ENCODE measurements around the gene GPANK1.

GPANK1 gene

GRCh38 chr6:31636698-31637596, 27.9 kb downstream of the GPANK1 start:
- no peak for FAIRE-seq

- FAIRE-seq: no peak
Observed at GRCh38 chr6:31634969-31635575, 29.7 kb downstream of the GPANK1 start.

GRCh38 chr6:31634131-31634530, 30.7 kb downstream of the GPANK1 start:
- FAIRE-seq: no peak

GRCh38 chr6:31633447-31633846, 31.4 kb downstream of the GPANK1 start:
- FAIRE-seq: no peak

- FAIRE-seq: no peak
Observed at GRCh38 chr6:31632279-31632946, 32.4 kb downstream of the GPANK1 start.

GRCh38 chr6:31631681-31632278, 33.0 kb downstream of the GPANK1 start:
- no peak for FAIRE-seq

- no peak for FAIRE-seq
Observed at GRCh38 chr6:31631209-31631608, 33.6 kb downstream of the GPANK1 start.

- no peak for FAIRE-seq
Observed at GRCh38 chr6:31630177-31630934, 34.4 kb downstream of the GPANK1 start.

- FAIRE-seq: no peak
Observed at GRCh38 chr6:31629014-31629413, 35.8 kb downstream of the GPANK1 start.

GRCh38 chr6:31627690-31628287, 37.0 kb downstream of the GPANK1 start:
- FAIRE-seq: no peak

- FAIRE-seq: no peak
Observed at GRCh38 chr6:31626952-31627351, 37.8 kb downstream of the GPANK1 start.

GRCh38 chr6:31624070-31624469, 40.7 kb downstream of the GPANK1 start:
- no peak for FAIRE-seq

GRCh38 chr6:31622684-31623091, 42.1 kb downstream of the GPANK1 start:
- FAIRE-seq: no peak

GRCh38 chr6:31621991-31622390, 42.8 kb downstream of the GPANK1 start:
- no peak for FAIRE-seq

- no peak for FAIRE-seq
Observed at GRCh38 chr6:31621320-31621939, 43.4 kb downstream of the GPANK1 start.

- no peak for FAIRE-seq
Observed at GRCh38 chr6:31620586-31621319, 44.0 kb downstream of the GPANK1 start, which contains the start of gene PRRC2A. Gene PRRC2A (plus strand): TSS chr6:31620715. CDS start chr6:31622790, 2,075 bp downstream.

GRCh38 chr6:31619805-31620585, 44.8 kb downstream of the GPANK1 start:
- peak; percentile 98 for FAIRE-seq

- no peak for FAIRE-seq
Observed at GRCh38 chr6:31617010-31617409, 47.8 kb downstream of the GPANK1 start.

- FAIRE-seq: no peak
Observed at GRCh38 chr6:31615748-31616147, 49.0 kb downstream of the GPANK1 start.

All from endometrium (tissue), 2 donors.